Neuronal stem cell (in vitro differentiated cells): ENCODE measurements around the gene ETFB.
A peak's percentile ranks its signal among the peaks of the same experiment; 100 is the strongest.

ENCODE experiments used
- DNase-seq: peaks from one replicate; pipeline ENCODE4 v3.0.0-alpha.2; 2013; ENCODE audit warnings: low spot score
- H2AFZ ChIP-seq: one replicate; pipeline ENCODE4 v1.6.1; 2013; ENCODE audit warnings: mild to moderate bottlenecking, low read length, inconsistent platforms
- H2AK5ac ChIP-seq: 2 replicates; pipeline ENCODE4 v1.6.1; 2013; ENCODE audit warnings: low read depth, mild to moderate bottlenecking, inconsistent platforms, low read length, moderate library complexity, mixed read lengths
- H2BK120ac ChIP-seq: 2 replicates; pipeline ENCODE4 v1.6.1; 2013; ENCODE audit warnings: low read depth, mild to moderate bottlenecking, inconsistent platforms, low read length, moderate library complexity, mixed read lengths
- H2BK12ac ChIP-seq: one replicate; pipeline ENCODE4 v1.6.1; 2013; ENCODE audit warnings: low read length, inconsistent platforms
- H2BK15ac ChIP-seq: 2 replicates; pipeline ENCODE4 v1.6.1; 2013; ENCODE audit warnings: mild to moderate bottlenecking, low read length, inconsistent platforms, mixed read lengths
- H2BK5ac ChIP-seq: one replicate; pipeline ENCODE4 v1.6.1; 2013; ENCODE audit warnings: inconsistent platforms, mild to moderate bottlenecking, low read length, moderate library complexity
- H3K14ac ChIP-seq: one replicate; pipeline ENCODE4 v1.6.1; 2013; ENCODE audit warnings: low read length, inconsistent platforms
- H3K18ac ChIP-seq: 2 replicates; pipeline ENCODE4 v1.6.1; 2013; ENCODE audit warnings: low read length, inconsistent platforms
- H3K23ac ChIP-seq: 2 replicates; pipeline ENCODE4 v1.6.1; 2013; ENCODE audit warnings: low read depth, mild to moderate bottlenecking, mixed read lengths, low read length, inconsistent platforms; ENCODE audit not compliant: poor library complexity
- H3K27ac ChIP-seq: replicated peaks from 3 replicates; pipeline ENCODE4 v1.5.1; 2013; ENCODE audit warnings: low read length, inconsistent platforms
- H3K27me3 ChIP-seq, 3 experiments: 2 replicates each; pipeline ENCODE4 v1.6.1; 2013; ENCODE audit warnings: low read length in 3 of 3, mild to moderate bottlenecking in 2 of 3, inconsistent platforms in 1 of 3, low read depth in 1 of 3, mixed read lengths in 1 of 3, moderate library complexity in 1 of 3; ENCODE audit not compliant: control insufficient read depth in 3 of 3, insufficient read depth in 3 of 3
- H3K36me3 ChIP-seq, 2 donors: replicated peaks in 1 of 2; 2 replicates each; pipeline ENCODE4 v1.6.1; 2013; ENCODE audit warnings: low read length in 2 of 2; ENCODE audit not compliant: control insufficient read depth in 2 of 2, insufficient read depth in 2 of 2
- H3K4ac ChIP-seq: 2 replicates; pipeline ENCODE4 v1.6.1; 2013; ENCODE audit warnings: inconsistent platforms, mild to moderate bottlenecking, low read length, moderate library complexity
- H3K4me1 ChIP-seq, 2 donors: 1 replicate in 1 of 2; 2 replicates in 1 of 2; pipeline ENCODE4 v1.6.1; 2013; ENCODE audit warnings: low read length in 2 of 2, low read depth in 1 of 2; ENCODE audit not compliant: control insufficient read depth in 2 of 2, insufficient read depth in 1 of 2
- H3K4me2 ChIP-seq: one replicate; pipeline ENCODE4 v1.6.1; 2013; ENCODE audit warnings: mild to moderate bottlenecking, low read length, inconsistent platforms; ENCODE audit not compliant: insufficient read depth, poor library complexity, severe bottlenecking
- H3K4me3 ChIP-seq, 2 donors: 2 replicates each; pipeline ENCODE4 v1.5.1; 2013; ENCODE audit warnings: low read length in 2 of 2, mild to moderate bottlenecking in 2 of 2, inconsistent platforms in 1 of 2, moderate library complexity in 1 of 2
- H3K79me1 ChIP-seq: one replicate; pipeline ENCODE4 v1.6.1; 2013; ENCODE audit warnings: low read depth, mild to moderate bottlenecking, inconsistent platforms, low read length, moderate library complexity
- H3K9ac ChIP-seq: one replicate; pipeline ENCODE4 v1.6.1; 2013; ENCODE audit warnings: mild to moderate bottlenecking, low read depth, low read length, inconsistent platforms; ENCODE audit not compliant: poor library complexity
- H3K9me3 ChIP-seq, 2 donors: replicated peaks in 1 of 2; 2 replicates each; pipeline versions ENCODE3 to v1.6.1; 2013; ENCODE audit warnings: low read length in 2 of 2, mild to moderate bottlenecking in 2 of 2, inconsistent platforms in 1 of 2, low read depth in 1 of 2, mixed read lengths in 1 of 2, moderate library complexity in 1 of 2; ENCODE audit not compliant: control insufficient read depth in 2 of 2, insufficient read depth in 1 of 2
- H4K8ac ChIP-seq: one replicate; pipeline ENCODE4 v1.6.1; 2013; ENCODE audit warnings: low read depth, mild to moderate bottlenecking, inconsistent platforms, low read length, moderate library complexity
- H4K91ac ChIP-seq: one replicate; pipeline ENCODE4 v1.6.1; 2013; ENCODE audit warnings: low read length, low read depth, mild to moderate bottlenecking, inconsistent platforms; ENCODE audit not compliant: poor library complexity
- WGBS, 2 donors: extraction: QIAGEN DNeasy Blood & Tissue Kit; methylation state at CpG; one replicate each; pipeline ENCODE4 v1.1.7; 2013; ENCODE audit warnings: missing lambda C conversion rate in 2 of 2, mixed read lengths in 1 of 2; ENCODE audit not compliant: insufficient read length in 2 of 2, insufficient replicate concordance in 1 of 2; ENCODE audit errors: extremely low coverage in 2 of 2; 5-methylcytosine and 5-hydroxymethylcytosine counted together

The ETFB gene

DNA sequence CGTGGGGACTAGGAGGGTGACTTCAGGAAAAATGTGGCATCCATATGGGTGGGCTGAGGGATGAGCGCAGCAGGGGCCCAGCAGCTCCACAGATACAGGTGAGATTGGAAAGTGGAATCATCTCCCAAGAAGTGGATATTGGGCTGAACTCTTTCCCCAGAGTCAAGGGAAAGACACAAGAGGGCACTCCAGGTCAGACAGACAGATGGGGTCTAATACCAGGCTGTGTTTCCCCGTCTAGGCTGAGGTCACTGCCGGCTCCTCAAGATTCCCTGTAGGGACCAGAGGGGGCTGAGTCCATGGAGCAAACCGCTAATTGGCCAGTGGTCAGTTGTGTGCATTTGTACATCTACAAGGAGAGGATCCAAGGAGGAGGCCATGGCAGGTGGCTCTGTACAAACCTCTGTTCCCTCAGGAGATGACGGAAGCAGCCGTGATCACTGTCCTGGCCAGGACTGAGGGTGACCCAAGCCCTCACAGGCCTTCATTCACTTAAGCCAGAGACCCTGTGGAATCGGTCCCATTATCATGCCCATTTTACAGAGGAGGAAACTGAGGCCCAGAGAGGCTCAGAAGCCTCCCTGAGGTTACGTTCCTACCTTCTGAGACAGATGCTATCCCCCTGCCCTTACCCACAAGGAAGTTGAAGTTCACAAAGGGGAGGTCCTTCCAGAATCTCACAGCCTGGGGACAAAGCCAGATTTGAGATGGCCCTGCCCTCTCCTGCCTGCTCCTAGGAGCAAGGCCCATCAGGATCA, 69.7 kb downstream of the ETFB start:
- Histone ChIP-seq H3K4me3 (peak overlapping the region in 1 of 2 donors; percentile 13), H2BK15ac (peak overlapping the region; percentile 3), H2AK5ac (peak overlapping the region; percentile 24), H4K91ac (no peak overlapping the region), H3K14ac (no peak overlapping the region), H3K4ac (no peak overlapping the region), H3K9me3 (no peaks in the 10 kb centered on the region), H3K79me1 (no peaks in the 10 kb centered on the region), H3K9ac (no peak overlapping the region), H3K36me3 (no peaks in the 10 kb centered on the region), H2BK12ac (no peak overlapping the region), H3K27me3 (peaks cover 0 to 4% (median 0%) of the 10 kb centered on the region in 3 experiments), H2BK120ac (no peak overlapping the region), H3K4me1 (peaks cover 14 to 18% of the 10 kb centered on the region in 2 donors), H3K23ac (peak overlapping the region; percentile 44), H3K4me2 (no peak overlapping the region), H3K27ac (no peak overlapping the region), H2AFZ (no peak overlapping the region), H4K8ac (no peak overlapping the region), H3K18ac (peak overlapping the region; percentile 41), H2BK5ac (no peak overlapping the region)
- DNase-seq: no peak
- no CpG with 5 or more reads among the region's 9 CpGs for WGBS, 2 donors

GRCh38 chr19:51295382-51296126, 70.6 kb downstream of the ETFB start:
- no peaks in the 10 kb centered on the region for H3K36me3 ChIP-seq
- H3K14ac ChIP-seq: no peak overlapping the region
- peak overlapping the region; percentile 3 for H2BK15ac ChIP-seq
- H3K23ac ChIP-seq: peak overlapping the region; percentile 44
- no peaks in the 10 kb centered on the region for H3K9me3 ChIP-seq
- H3K4me3 ChIP-seq: no peak overlapping the region
- no peak for DNase-seq
- H2BK12ac ChIP-seq: no peak overlapping the region
- H3K4me2 ChIP-seq: no peak overlapping the region
- H2BK120ac ChIP-seq: no peak overlapping the region
- no peak overlapping the region for H4K8ac ChIP-seq
- H3K27me3 ChIP-seq: peaks cover 0 to 4% (median 0%) of the 10 kb centered on the region in 3 experiments
- no CpG with 5 or more reads among the region's 15 CpGs for WGBS, 2 donors
- peak overlapping the region; percentile 46 for H3K9ac ChIP-seq
- H2AK5ac ChIP-seq: no peak overlapping the region
- no peak overlapping the region for H3K4ac ChIP-seq
- H3K79me1 ChIP-seq: no peaks in the 10 kb centered on the region
- peak overlapping the region; percentile 50 for H3K18ac ChIP-seq
- no peak overlapping the region for H4K91ac ChIP-seq
- H3K4me1 ChIP-seq: peaks cover 14 to 18% of the 10 kb centered on the region in 2 donors
- H3K27ac ChIP-seq: no peak overlapping the region
- no peak overlapping the region for H2AFZ ChIP-seq
- no peak overlapping the region for H2BK5ac ChIP-seq
